IMR-90 (cell line): Measurements from ENCODE around the gene NR5A2.

Source experiments
- POLR2A ChIP-seq: IDR thresholded peaks from 2 replicates; pipeline ENCODE4 v1.6.1; 2012; ENCODE audit warnings: mild to moderate bottlenecking, low read depth, low read length
- RAD21 ChIP-seq: IDR thresholded peaks from 2 replicates; pipeline ENCODE4 v1.6.1; 2012; ENCODE audit warnings: low read length, improper control_type of control experiment
- RFX5 ChIP-seq: IDR thresholded peaks from 2 replicates; pipeline ENCODE4 v1.8.0; 2012; ENCODE audit warnings: low read depth, mild to moderate bottlenecking, low read length, moderate library complexity
- SMC3 ChIP-seq: fragments of 150-350 bp; IDR thresholded peaks from 2 replicates; pipeline ENCODE4 v1.6.1; 2016; ENCODE audit warnings: low read depth, mild to moderate bottlenecking, antibody characterized with exemption, low read length, moderate library complexity
- USF2 ChIP-seq: fragments of 150-350 bp; IDR thresholded peaks from 2 replicates; pipeline ENCODE4 v1.6.1; 2017; ENCODE audit warnings: mild to moderate bottlenecking, antibody characterized with exemption, low read length, low read depth
- TF ChIP-seq, protein P1 (sequence below): conservative IDR thresholded peaks from 2 replicates; pipeline ENCODE4 v1.5.1; 2012; ENCODE audit warnings: mild to moderate bottlenecking, low read depth, low read length, improper control_type of control experiment

DNA sequence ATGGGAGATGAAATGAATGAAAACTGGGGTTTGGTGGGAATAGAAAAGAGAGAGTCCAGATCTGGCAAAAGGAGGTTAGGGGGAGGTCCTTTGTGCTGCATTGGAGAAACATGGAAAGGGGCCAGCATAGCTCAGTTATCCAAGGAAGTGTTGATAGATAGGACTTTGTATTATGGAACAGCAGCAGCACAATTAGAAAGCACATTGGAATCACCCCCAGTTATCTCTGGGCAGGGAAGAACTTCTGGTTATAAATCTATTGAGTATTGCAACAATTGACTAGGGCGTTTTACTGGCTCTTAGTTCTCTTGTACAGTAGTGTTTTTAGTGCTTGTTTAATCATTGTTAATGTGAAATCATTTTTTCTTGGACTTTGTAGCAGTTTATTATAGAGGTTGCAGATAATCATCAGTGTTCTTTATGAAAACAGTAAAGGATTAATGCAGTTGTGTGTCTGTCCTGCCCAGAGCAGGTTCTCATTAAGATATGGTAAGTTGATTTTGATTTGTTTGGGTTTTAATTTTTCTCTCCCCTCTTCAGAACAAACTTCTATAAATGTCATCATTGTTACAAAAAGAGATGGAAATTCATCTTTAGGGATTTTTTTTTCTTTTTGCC lies 76.6 kb downstream of the NR5A2 start:
- TF ChIP-seq, protein P1, sequence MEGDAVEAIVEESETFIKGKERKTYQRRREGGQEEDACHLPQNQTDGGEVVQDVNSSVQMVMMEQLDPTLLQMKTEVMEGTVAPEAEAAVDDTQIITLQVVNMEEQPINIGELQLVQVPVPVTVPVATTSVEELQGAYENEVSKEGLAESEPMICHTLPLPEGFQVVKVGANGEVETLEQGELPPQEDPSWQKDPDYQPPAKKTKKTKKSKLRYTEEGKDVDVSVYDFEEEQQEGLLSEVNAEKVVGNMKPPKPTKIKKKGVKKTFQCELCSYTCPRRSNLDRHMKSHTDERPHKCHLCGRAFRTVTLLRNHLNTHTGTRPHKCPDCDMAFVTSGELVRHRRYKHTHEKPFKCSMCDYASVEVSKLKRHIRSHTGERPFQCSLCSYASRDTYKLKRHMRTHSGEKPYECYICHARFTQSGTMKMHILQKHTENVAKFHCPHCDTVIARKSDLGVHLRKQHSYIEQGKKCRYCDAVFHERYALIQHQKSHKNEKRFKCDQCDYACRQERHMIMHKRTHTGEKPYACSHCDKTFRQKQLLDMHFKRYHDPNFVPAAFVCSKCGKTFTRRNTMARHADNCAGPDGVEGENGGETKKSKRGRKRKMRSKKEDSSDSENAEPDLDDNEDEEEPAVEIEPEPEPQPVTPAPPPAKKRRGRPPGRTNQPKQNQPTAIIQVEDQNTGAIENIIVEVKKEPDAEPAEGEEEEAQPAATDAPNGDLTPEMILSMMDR: no peak
- no peak for TF ChIP-seq SMC3
- no peak for TF ChIP-seq POLR2A
- no peak for TF ChIP-seq RFX5
- no peak for TF ChIP-seq RAD21
- TF ChIP-seq USF2: no peak
